GM19035 (cell line): Measurements from ENCODE around the gene CNGB1.

ENCODE experiments used
- ATAC-seq: cut with Tn5 transposase; IDR thresholded peaks from one replicate; pipeline ENCODE4 v1.9.1; 2021; ENCODE audit not compliant: unreplicated experiment

CNGB1 gene

DNA sequence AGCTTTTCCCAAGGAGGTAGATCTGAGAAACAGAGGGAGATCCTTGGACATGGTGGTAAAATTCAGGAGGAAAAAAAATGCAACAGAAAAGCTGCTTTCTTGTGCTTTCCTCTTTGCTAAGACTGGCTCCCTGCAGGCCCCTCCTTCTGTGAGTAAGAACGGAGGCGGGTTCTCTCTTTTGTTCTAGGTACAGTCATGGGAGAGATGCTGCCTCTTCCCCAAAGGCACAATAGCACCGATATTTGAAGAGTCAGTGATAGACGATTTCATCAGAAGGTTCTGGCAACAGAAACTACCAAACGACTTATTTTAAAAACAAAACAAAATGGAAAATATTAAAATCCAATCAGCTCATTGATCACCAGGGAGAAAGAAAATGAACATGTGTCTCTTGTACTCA is 136.0 kb downstream of the CNGB1 start:
- ATAC-seq = no peak
